ENCODE results near the gene PRKG2. TPM values are rescaled to one million over a fixed set of nuclear protein-coding genes. Genes with fewer than 3 reads are reported as not detected.

PRKG2 gene
- total RNA-seq, 1 experiment from 2014 or later: 1.9 TPM

GRCh38 chr4:81257816-81258215 lies 42.8 kb upstream of the PRKG2 start:
- no peaks in the 10 kb centered on the region for H3K9me3 ChIP-seq (ENCODE audit: control insufficient read depth, low read depth, low read length)
- no peak overlapping the region for H3K4me2 ChIP-seq (ENCODE audit: insufficient read depth, insufficient read length, low read length)
- no peaks in the 10 kb centered on the region for H3K23me2 ChIP-seq (ENCODE audit: insufficient read length, low read depth, low read length, poor library complexity, severe bottlenecking)
- H3K18ac ChIP-seq (ENCODE audit: insufficient read length, low read depth, low read length): no peak overlapping the region
- H3K79me1 ChIP-seq (ENCODE audit: insufficient read depth, low read depth, low read length, poor library complexity, severe bottlenecking): no peaks in the 10 kb centered on the region
- H4K8ac ChIP-seq (replicated peaks; ENCODE audit: insufficient read length, low read depth, low read length): no peak overlapping the region
- H3K4me1 ChIP-seq (ENCODE audit: insufficient read depth, low read length): no peaks in the 10 kb centered on the region
- Mint-ChIP-seq H3K36me3 (ENCODE audit: insufficient read depth in 1 of 3, low read depth in 3 of 3) (no peaks in the 10 kb centered on the region), H3K4me1 (peaks cover 0 to 2% of the 10 kb centered on the region in 2 experiments; a peak in 1 of 4 replicates), H3K9me3 (no peaks in the 10 kb centered on the region), H3K27ac (no peak overlapping the region), H3K27me3 (ENCODE audit: low read depth) (peaks cover 3% of the 10 kb centered on the region; the same call in 1 of the 2 replicates), H3K4me3 (no peak overlapping the region)
- no peak overlapping the region for H2AK5ac ChIP-seq (ENCODE audit: insufficient read length, low read length)
- no peak overlapping the region for H2AFZ ChIP-seq (ENCODE audit: low read length)
- no peak overlapping the region for H2BK15ac ChIP-seq (ENCODE audit: low read depth, low read length)
- DNase-seq: no peak
- H2BK20ac ChIP-seq (ENCODE audit: low read depth, low read length, poor library complexity, severe bottlenecking): no peak overlapping the region
- H2BK5ac ChIP-seq (ENCODE audit: insufficient read length, low read length): no peak overlapping the region
- no peak for TF ChIP-seq CTCF (conservative IDR thresholded peaks at IDR 0.05)
- no peak overlapping the region for H2BK120ac ChIP-seq (ENCODE audit: low read depth, low read length, poor library complexity, severe bottlenecking)
- no peak overlapping the region for H3K56ac ChIP-seq (ENCODE audit: insufficient read length, low read depth, low read length)
- H3T11ph ChIP-seq (ENCODE audit: low read length): no peak overlapping the region
- no CpG with 5 or more reads among the region's 3 CpGs for WGBS (ENCODE audit: extremely low coverage, insufficient read length, low lambda C conversion rate)
- H4K20me1 ChIP-seq (ENCODE audit: control insufficient read depth, insufficient read depth, insufficient read length): no peaks in the 10 kb centered on the region
- H3K23ac ChIP-seq (ENCODE audit: insufficient read length, low read depth, low read length): no peak overlapping the region
- H3K27me3 ChIP-seq (ENCODE audit: insufficient read depth, low read length): no peaks in the 10 kb centered on the region
- no peak overlapping the region for H3K9ac ChIP-seq (ENCODE audit: extremely low read depth, insufficient read length, low read length)
- no peak overlapping the region for H4K91ac ChIP-seq (ENCODE audit: insufficient read length, low read depth, low read length)
- no peak overlapping the region for H4K5ac ChIP-seq (ENCODE audit: insufficient read length, low read depth, low read length)
- no peak overlapping the region for H3K27ac ChIP-seq (ENCODE audit: insufficient read length, low read depth, low read length)
- no peak overlapping the region for H3K4ac ChIP-seq (ENCODE audit: low read depth, low read length)
- no peak overlapping the region for H2BK12ac ChIP-seq (ENCODE audit: insufficient read length, low read depth, low read length)
- H3K79me2 ChIP-seq (ENCODE audit: insufficient read depth, low read length): no peaks in the 10 kb centered on the region
- H3K14ac ChIP-seq (ENCODE audit: insufficient read depth, low read length): no peak overlapping the region

All from H9 (cell line).